Caco-2 (cell line): ENCODE data around the gene ATM. TPM values are rescaled to one million over a fixed set of nuclear protein-coding genes. Genes with fewer than 3 reads are reported as not detected.

Experiments used
- BruUV-seq: library from RNA; stranded (reverse); fragments of 400-500 nt; replicated peaks from 2 replicates; lab custom pipeline; 2021; lab: Mats Ljungman, UMichigan
- CTCF ChIA-PET: fragments of 300-600 bp; sonication (Branson Sonifier 250); formaldehyde crosslinking; loops from one replicate; lab custom pipeline; 2022; ENCODE audit warnings: antibody characterized with exemption; lab: Charles Lee
- POLR2A ChIA-PET: fragments of 300-600 bp; sonication (Branson Sonifier 250); formaldehyde crosslinking; loops from one replicate; lab custom pipeline; 2022; ENCODE audit warnings: antibody characterized with exemption; lab: Charles Lee
- DNase-seq, 2 experiments: peaks; one replicate each; pipeline versions ENCODE4 v3.0.0 to v3.0.0-alpha.2; 2020 to 2022
- H3K27me3 ChIP-seq: replicated peaks from 2 replicates; pipeline ENCODE4 v1.6.0; 2011; ENCODE audit warnings: low read length; ENCODE audit not compliant: control insufficient read depth, insufficient read depth
- H3K36me3 ChIP-seq: 2 replicates; pipeline ENCODE4 v1.5.1; 2011; ENCODE audit warnings: low read length; ENCODE audit not compliant: control insufficient read depth, insufficient read depth
- H3K4me1 ChIP-seq: fragments of 250-450 bp; sonication (Bioruptor Pico); 2 replicates; pipeline ENCODE4 v1.5.1; 2020; ENCODE audit warnings: mild to moderate bottlenecking
- H3K4me3 ChIP-seq: 2 replicates; pipeline ENCODE4 v1.5.1; 2011; ENCODE audit warnings: low read depth, mild to moderate bottlenecking, control low read depth, low read length
- H3K9me3 ChIP-seq: fragments of 250-450 bp; sonication (Bioruptor Pico); 2 replicates; pipeline ENCODE4 v1.5.1; 2020; ENCODE audit warnings: mild to moderate bottlenecking, moderate library complexity
- H3K27ac Mint-ChIP-seq: one replicate; pipeline ENCODE4 v1.8.0; 2022; ENCODE audit warnings: mixed read lengths; ENCODE audit not compliant: unreplicated experiment
- H3K27me3 Mint-ChIP-seq: one replicate; pipeline ENCODE4 v1.8.0; 2022; ENCODE audit warnings: mixed read lengths; ENCODE audit not compliant: insufficient read depth, unreplicated experiment
- H3K36me3 Mint-ChIP-seq: one replicate; pipeline ENCODE4 v1.8.0; 2022; ENCODE audit warnings: mild to moderate bottlenecking, mixed read lengths; ENCODE audit not compliant: insufficient read depth, unreplicated experiment
- H3K4me1 Mint-ChIP-seq: one replicate; pipeline ENCODE4 v1.8.0; 2022; ENCODE audit warnings: low read depth, mixed read lengths; ENCODE audit not compliant: unreplicated experiment
- H3K4me3 Mint-ChIP-seq: one replicate; pipeline ENCODE4 v1.8.0; 2022; ENCODE audit warnings: mild to moderate bottlenecking, moderate library complexity, mixed read lengths; ENCODE audit not compliant: unreplicated experiment
- H3K9me3 Mint-ChIP-seq: one replicate; pipeline ENCODE4 v1.8.0; 2022; ENCODE audit warnings: mixed read lengths; ENCODE audit not compliant: unreplicated experiment
- CTCF ChIP-seq, 2 experiments: fragments of 200-600 bp in 1 of 2; IDR thresholded peaks; 1 replicate in 1 of 2; 2 replicates in 1 of 2; pipeline versions ENCODE4 v1.5.1 to v1.8.0; 2011 to 2022; ENCODE audit warnings: antibody characterized with exemption in 1 of 2, control low read depth in 1 of 2, inconsistent platforms in 1 of 2, low read depth in 1 of 2, low read length in 1 of 2, mild to moderate bottlenecking in 1 of 2, moderate library complexity in 1 of 2; ENCODE audit not compliant: insufficient read depth in 1 of 2, severe bottlenecking in 1 of 2, unreplicated experiment in 1 of 2
- intact Hi-C: fragments of 100-400 bp; cut with micrococcal nuclease; formaldehyde crosslinking; loops from one replicate; pipeline ENCODE4 v1.10.0; 2022; ENCODE audit not compliant: unreplicated experiment
- total RNA-seq: library from RNA; stranded (reverse); gene quantifications from 2 replicates; pipeline ENCODE4 v1.2.3, GENCODE V29; 2022

The ATM gene
- total RNA-seq, 1 experiment from 2014 or later, result 77.1 TPM

- no peaks in the 10 kb centered on the region for H3K4me1 Mint-ChIP-seq
- no peak for DNase-seq
- no peaks in the 10 kb centered on the region for H3K27me3 Mint-ChIP-seq
- Histone ChIP-seq H3K4me1 (no peaks in the 10 kb centered on the region), H3K4me3 (no peak overlapping the region), H3K27me3 (no peaks in the 10 kb centered on the region), H3K36me3 (peaks cover 24% of the 10 kb centered on the region), H3K9me3 (peaks cover 37% of the 10 kb centered on the region)
- no TSS peak for BruUV-seq
- peaks cover 31% of the 10 kb centered on the region for H3K9me3 Mint-ChIP-seq
- CTCF ChIA-PET, result interaction anchor here (0.6 to 1.2 kb wide), 2 partner anchors 12 to 16 kb away, joined by 4 to 6 read pairs; partner anchors contain the start of genes ATM and NPAT
- peaks cover 82% of the 10 kb centered on the region for H3K36me3 Mint-ChIP-seq
- H3K27ac Mint-ChIP-seq, result no peak overlapping the region
- intact Hi-C loops, result no loop called here
- no peak for TF ChIP-seq CTCF (IDR thresholded peaks at IDR 0.05; ENCODE audit: insufficient read depth in 1 of 2, low read depth in 1 of 2, low read length in 1 of 2, severe bottlenecking in 1 of 2, unreplicated experiment in 1 of 2)
- POLR2A ChIA-PET, result no interaction called here
- H3K4me3 Mint-ChIP-seq, result no peak overlapping the region
These were observed 15.7 kb upstream of the ATM start for GRCh38 chr11:108206969-108207682.

GRCh38 chr11:108207683-108208060 is 15.2 kb upstream of the ATM start:
- intact Hi-C loops, result no loop called here
- POLR2A ChIA-PET, result no interaction called here
- CTCF ChIA-PET, result no interaction called here
- no peak overlapping the region for H3K27ac Mint-ChIP-seq
- no peaks in the 10 kb centered on the region for H3K27me3 ChIP-seq
- H3K27me3 Mint-ChIP-seq, result no peaks in the 10 kb centered on the region
- H3K4me1 Mint-ChIP-seq, result no peaks in the 10 kb centered on the region
- peaks cover 37% of the 10 kb centered on the region for H3K9me3 ChIP-seq
- no peak overlapping the region for H3K4me3 ChIP-seq
- BruUV-seq, result no TSS peak
- H3K9me3 Mint-ChIP-seq, result peaks cover 31% of the 10 kb centered on the region
- no peak overlapping the region for H3K4me3 Mint-ChIP-seq
- no peak for TF ChIP-seq CTCF (IDR thresholded peaks at IDR 0.05; ENCODE audit: insufficient read depth in 1 of 2, low read depth in 1 of 2, low read length in 1 of 2, severe bottlenecking in 1 of 2, unreplicated experiment in 1 of 2)
- H3K36me3 Mint-ChIP-seq, result peaks cover 88% of the 10 kb centered on the region
- DNase-seq, result no peak
- no peaks in the 10 kb centered on the region for H3K4me1 ChIP-seq
- H3K36me3 ChIP-seq, result peaks cover 24% of the 10 kb centered on the region

GRCh38 chr11:108210441-108210840 is 12.4 kb upstream of the ATM start:
- Histone ChIP-seq H3K36me3 (peaks cover 21% of the 10 kb centered on the region), H3K4me1 (no peaks in the 10 kb centered on the region), H3K4me3 (no peak overlapping the region), H3K27me3 (no peaks in the 10 kb centered on the region), H3K9me3 (peaks cover 22% of the 10 kb centered on the region)
- Mint-ChIP-seq H3K4me3 (no peak overlapping the region), H3K27ac (no peak overlapping the region), H3K9me3 (peaks cover 10% of the 10 kb centered on the region), H3K4me1 (no peaks in the 10 kb centered on the region), H3K27me3 (no peaks in the 10 kb centered on the region), H3K36me3 (peaks cover 74% of the 10 kb centered on the region)
- intact Hi-C loops, result no loop called here
- DNase-seq, result no peak
- ChIA-PET CTCF (no interaction called here), POLR2A (interaction anchor here (0.7 kb wide), 2 partner anchors 12 to 124 kb away, joined by 4 read pairs; no protein-coding TSS in a partner anchor)
- no TSS peak for BruUV-seq
- TF ChIP-seq CTCF (IDR thresholded peaks at IDR 0.05; ENCODE audit: insufficient read depth in 1 of 2, low read depth in 1 of 2, low read length in 1 of 2, severe bottlenecking in 1 of 2, unreplicated experiment in 1 of 2), result no peak
